ENCODE measurements around the gene CHCHD4. TPM values are rescaled to one million over a fixed set of nuclear protein-coding genes. Genes with fewer than 3 reads are reported as not detected.

CHCHD4 gene
- total RNA-seq, 4 donors from 2014 or later = 4.2 to 17.8 (median 16.3) TPM

GRCh38 chr3:14146381-14147065 lies 21.9 kb upstream of the CHCHD4 start:
- WGBS, 2 donors = 84 to 89% methylated on average over 6 to 7 of the region's 10 CpGs
- intact Hi-C loops (cut with DNase I) = no loop called here
- TF ChIP-seq POLR2A (IDR thresholded peaks at IDR 0.05) (no peak), CTCF (IDR thresholded peaks at IDR 0.05) (no peak)
- H3K36me3 ChIP-seq = peaks cover 10 to 78% (median 16%) of the 10 kb centered on the region in 3 donors
- no peak for DNase-seq
- no peaks in the 10 kb centered on the region for H3K27me3 ChIP-seq
- no peak overlapping the region for H3K4me3 ChIP-seq
- no peaks in the 10 kb centered on the region for H3K9me3 ChIP-seq
- peak overlapping the region in 3 of 4 donors; percentile 77 to 93 (median 88) for H3K27ac ChIP-seq
- H3K4me1 ChIP-seq = peaks cover 21 to 60% (median 47%) of the 10 kb centered on the region in 3 donors

GRCh38 chr3:14145670-14146380 lies 21.2 kb upstream of the CHCHD4 start:
- 69 to 82% methylated on average over 4 to 5 of the region's 10 CpGs for WGBS, 2 donors
- H3K4me3 ChIP-seq = no peak overlapping the region
- no peaks in the 10 kb centered on the region for H3K9me3 ChIP-seq
- DNase-seq = no peak
- H3K27me3 ChIP-seq = no peaks in the 10 kb centered on the region
- H3K4me1 ChIP-seq = peaks cover 21 to 67% (median 47%) of the 10 kb centered on the region in 3 donors
- TF ChIP-seq POLR2A (IDR thresholded peaks at IDR 0.05) (no peak), CTCF (IDR thresholded peaks at IDR 0.05) (no peak)
- intact Hi-C loops (cut with DNase I) = no loop called here
- peak overlapping the region; percentile 73 to 93 (median 82) for H3K27ac ChIP-seq
- H3K36me3 ChIP-seq = peaks cover 10 to 78% (median 16%) of the 10 kb centered on the region in 3 donors

- 83 to 88% methylated on average over 9 of the region's 9 CpGs for WGBS, 2 donors
- no peak for TF ChIP-seq POLR2A (IDR thresholded peaks at IDR 0.05)
- no peak for TF ChIP-seq CTCF (IDR thresholded peaks at IDR 0.05)
- intact Hi-C loops (cut with DNase I) = no loop called here
- H3K9me3 ChIP-seq = no peaks in the 10 kb centered on the region
- no peak for DNase-seq
- peak overlapping the region; percentile 73 to 93 (median 82) for H3K27ac ChIP-seq
- no peaks in the 10 kb centered on the region for H3K27me3 ChIP-seq
- peaks cover 10 to 78% (median 16%) of the 10 kb centered on the region in 3 donors for H3K36me3 ChIP-seq
- peak overlapping the region in 1 of 4 donors; percentile 19 for H3K4me3 ChIP-seq
- H3K4me1 ChIP-seq = peaks cover 21 to 73% (median 47%) of the 10 kb centered on the region in 3 donors
These were observed 20.6 kb upstream of the CHCHD4 start for GRCh38 chr3:14145236-14145635.

- intact Hi-C loops (cut with DNase I) = no loop called here
- peak; percentile 40 for DNase-seq
- Histone ChIP-seq H3K4me3 (peak overlapping the region in 2 of 4 donors; percentile 19 to 52), H3K27ac (peak overlapping the region; percentile 73 to 93 (median 82)), H3K36me3 (peaks cover 15 to 82% (median 16%) of the 10 kb centered on the region in 3 donors), H3K27me3 (no peaks in the 10 kb centered on the region), H3K9me3 (no peaks in the 10 kb centered on the region), H3K4me1 (peaks cover 21 to 76% (median 47%) of the 10 kb centered on the region in 3 donors)
- WGBS, 2 donors = 5 to 7% methylated on average over 5 to 7 of the region's 7 CpGs
- TF ChIP-seq POLR2A (IDR thresholded peaks at IDR 0.05) (no peak), CTCF (IDR thresholded peaks at IDR 0.05) (no peak)
These were observed 19.9 kb upstream of the CHCHD4 start for GRCh38 chr3:14144423-14145075.

Measured in esophagus squamous epithelium (tissue), 5 donors.